ENCODE results near the gene RNF222. TPM values are rescaled to one million over a fixed set of nuclear protein-coding genes. Genes with fewer than 3 reads are reported as not detected.
"Not testable (repeated sequence)": the region's sequence is repeated elsewhere in the genome, so short reads cannot be mapped to it uniquely, and the experiment has no call there.

Gene RNF222
- total RNA-seq, 1 experiment from 2014 or later = not detected

- Histone ChIP-seq H3K27me3 (replicated peaks; ENCODE audit: control insufficient read depth, insufficient read depth, low read length) (no peaks in the 10 kb centered on the region), H3K4me3 (ENCODE audit: low read depth, low read length) (no peak overlapping the region), H3K4me1 (no peaks in the 10 kb centered on the region), H3K36me3 (ENCODE audit: control insufficient read depth, insufficient read depth, low read length) (no peaks in the 10 kb centered on the region; the same call in 1 of the 2 replicates), H3K9me3 (no peaks in the 10 kb centered on the region)
- Mint-ChIP-seq H3K4me1 (ENCODE audit: low read depth, unreplicated experiment) (no peaks in the 10 kb centered on the region), H3K36me3 (ENCODE audit: insufficient read depth, unreplicated experiment) (peaks cover 68% of the 10 kb centered on the region), H3K27ac (ENCODE audit: unreplicated experiment) (no peak overlapping the region), H3K27me3 (ENCODE audit: insufficient read depth, unreplicated experiment) (no peaks in the 10 kb centered on the region), H3K4me3 (ENCODE audit: unreplicated experiment) (no peak overlapping the region), H3K9me3 (ENCODE audit: unreplicated experiment) (no peaks in the 10 kb centered on the region)
- intact Hi-C loops (cut with micrococcal nuclease; ENCODE audit: unreplicated experiment) = no loop called here
- POLR2A ChIA-PET = no interaction called here
- TF ChIP-seq CTCF (IDR thresholded peaks at IDR 0.05; ENCODE audit: insufficient read depth in 1 of 2, low read depth in 1 of 2, low read length in 1 of 2, severe bottlenecking in 1 of 2, unreplicated experiment in 1 of 2) = no peak
- no TSS peak for BruUV-seq (replicated peaks)
- CTCF ChIA-PET = no interaction called here
- DNase-seq = no peak
These were observed 20.2 kb downstream of the RNF222 start for GRCh38 chr17:8377422-8377821.

- peak within 1 kb of the TSS; percentile 40 for H3K4me3 ChIP-seq (ENCODE audit: low read depth, low read length)
- POLR2A ChIA-PET = interaction anchor here (0.6 to 0.7 kb wide), 2 partner anchors 46 to 81 kb away, joined by 4 read pairs; partner anchors contain the start of gene SLC25A35
- Mint-ChIP-seq H3K4me1 (ENCODE audit: low read depth, unreplicated experiment) (no peaks in the 10 kb centered on the region), H3K27ac (ENCODE audit: unreplicated experiment) (peak within 1 kb of the TSS; percentile 50), H3K27me3 (ENCODE audit: insufficient read depth, unreplicated experiment) (no peaks in the 10 kb centered on the region), H3K36me3 (ENCODE audit: insufficient read depth, unreplicated experiment) (peaks cover 62% of the 10 kb centered on the region), H3K4me3 (ENCODE audit: unreplicated experiment) (peak within 1 kb of the TSS; percentile 68), H3K9me3 (ENCODE audit: unreplicated experiment) (no peaks in the 10 kb centered on the region)
- no peaks in the 10 kb centered on the region for H3K4me1 ChIP-seq
- DNase-seq = peak; percentile 69 to 74
- intact Hi-C loops (cut with micrococcal nuclease; ENCODE audit: unreplicated experiment) = no loop called here
- TF ChIP-seq CTCF (IDR thresholded peaks at IDR 0.05; ENCODE audit: insufficient read depth in 1 of 2, low read depth in 1 of 2, low read length in 1 of 2, severe bottlenecking in 1 of 2, unreplicated experiment in 1 of 2) = peak in 1 of 2 experiments; percentile 22
- CTCF ChIA-PET = interaction anchor here (1.1 kb wide), 1 partner anchor 7 kb away, joined by 4 read pairs; no protein-coding TSS in a partner anchor
- H3K9me3 ChIP-seq = no peaks in the 10 kb centered on the region
- no peaks in the 10 kb centered on the region; the same call in 1 of the 2 replicates for H3K36me3 ChIP-seq (ENCODE audit: control insufficient read depth, insufficient read depth, low read length)
- BruUV-seq (replicated peaks) = no TSS peak
- no peaks in the 10 kb centered on the region for H3K27me3 ChIP-seq (replicated peaks; ENCODE audit: control insufficient read depth, insufficient read depth, low read length)
These were observed 21.2 kb downstream of the RNF222 start, which contains the start of gene KRABD2 for GRCh38 chr17:8376271-8377067. Gene KRABD2 (minus strand): TSS chr17:8376704.

- Histone ChIP-seq H3K27me3 (replicated peaks; ENCODE audit: control insufficient read depth, insufficient read depth, low read length) (no peaks in the 10 kb centered on the region), H3K9me3 (no peaks in the 10 kb centered on the region), H3K4me3 (ENCODE audit: low read depth, low read length) (peak overlapping the region; percentile 40), H3K36me3 (ENCODE audit: control insufficient read depth, insufficient read depth, low read length) (no peaks in the 10 kb centered on the region; the same call in 1 of the 2 replicates), H3K4me1 (no peaks in the 10 kb centered on the region)
- no TSS peak for BruUV-seq (replicated peaks)
- ChIA-PET CTCF (interaction anchor here (0.7 to 1.1 kb wide), 2 partner anchors 8 to 41 kb away, joined by 3 to 4 read pairs; no protein-coding TSS in a partner anchor), POLR2A (interaction anchor here (0.6 kb wide), 2 partner anchors 45 to 219 kb away, joined by 4 to 7 read pairs; no protein-coding TSS in a partner anchor)
- H3K4me3 Mint-ChIP-seq (ENCODE audit: unreplicated experiment) = peak overlapping the region; percentile 68
- no peak for TF ChIP-seq CTCF (IDR thresholded peaks at IDR 0.05; ENCODE audit: insufficient read depth in 1 of 2, low read depth in 1 of 2, low read length in 1 of 2, severe bottlenecking in 1 of 2, unreplicated experiment in 1 of 2)
- H3K27ac Mint-ChIP-seq (ENCODE audit: unreplicated experiment) = peak overlapping the region; percentile 50
- intact Hi-C loops (cut with micrococcal nuclease; ENCODE audit: unreplicated experiment) = no loop called here
- peaks cover 55% of the 10 kb centered on the region for H3K36me3 Mint-ChIP-seq (ENCODE audit: insufficient read depth, unreplicated experiment)
- no peaks in the 10 kb centered on the region for H3K27me3 Mint-ChIP-seq (ENCODE audit: insufficient read depth, unreplicated experiment)
- DNase-seq = no peak
- no peaks in the 10 kb centered on the region for H3K4me1 Mint-ChIP-seq (ENCODE audit: low read depth, unreplicated experiment)
- no peaks in the 10 kb centered on the region for H3K9me3 Mint-ChIP-seq (ENCODE audit: unreplicated experiment)
These were observed 21.8 kb downstream of the RNF222 start for GRCh38 chr17:8375738-8376259.

GRCh38 chr17:8373856-8374255 is 23.8 kb downstream of the RNF222 start:
- intact Hi-C loops (cut with micrococcal nuclease; ENCODE audit: unreplicated experiment); POLR2A ChIA-PET; H3K36me3 ChIP-seq (ENCODE audit: control insufficient read depth, insufficient read depth, low read length); BruUV-seq (replicated peaks); H3K9me3 ChIP-seq; H3K4me1 ChIP-seq; H3K4me3 Mint-ChIP-seq (ENCODE audit: unreplicated experiment); H3K4me3 ChIP-seq (ENCODE audit: low read depth, low read length); H3K27me3 Mint-ChIP-seq (ENCODE audit: insufficient read depth, unreplicated experiment); H3K27ac Mint-ChIP-seq (ENCODE audit: unreplicated experiment); CTCF ChIA-PET; H3K9me3 Mint-ChIP-seq (ENCODE audit: unreplicated experiment); H3K27me3 ChIP-seq (replicated peaks; ENCODE audit: control insufficient read depth, insufficient read depth, low read length); H3K4me1 Mint-ChIP-seq (ENCODE audit: low read depth, unreplicated experiment); DNase-seq: not testable (repeated sequence)
- peaks cover 41% of the 10 kb centered on the region for H3K36me3 Mint-ChIP-seq (ENCODE audit: insufficient read depth, unreplicated experiment)
